IPS-15b (cell line): ENCODE measurements around the gene KCNC1.

Source experiments
- H3K27me3 ChIP-seq: one replicate; pipeline ENCODE4 v1.6.1; 2013; ENCODE audit warnings: low read length; ENCODE audit not compliant: control insufficient read depth, insufficient read depth
- H3K36me3 ChIP-seq: one replicate; pipeline ENCODE4 v1.6.1; 2013; ENCODE audit warnings: low read length; ENCODE audit not compliant: control insufficient read depth, insufficient read depth
- H3K4me1 ChIP-seq: one replicate; pipeline ENCODE4 v1.6.1; 2013; ENCODE audit warnings: mild to moderate bottlenecking, low read length; ENCODE audit not compliant: control insufficient read depth, insufficient read depth
- H3K4me3 ChIP-seq: one replicate; pipeline ENCODE4 v1.5.1; 2013; ENCODE audit warnings: low read depth, low read length
- H3K9ac ChIP-seq: one replicate; pipeline ENCODE4 v1.6.1; 2013; ENCODE audit warnings: low read depth, mild to moderate bottlenecking, low read length
- H3K9me3 ChIP-seq: one replicate; pipeline ENCODE4 v1.6.1; 2013; ENCODE audit warnings: mild to moderate bottlenecking, low read length; ENCODE audit not compliant: control insufficient read depth, insufficient read depth

Gene KCNC1

DNA sequence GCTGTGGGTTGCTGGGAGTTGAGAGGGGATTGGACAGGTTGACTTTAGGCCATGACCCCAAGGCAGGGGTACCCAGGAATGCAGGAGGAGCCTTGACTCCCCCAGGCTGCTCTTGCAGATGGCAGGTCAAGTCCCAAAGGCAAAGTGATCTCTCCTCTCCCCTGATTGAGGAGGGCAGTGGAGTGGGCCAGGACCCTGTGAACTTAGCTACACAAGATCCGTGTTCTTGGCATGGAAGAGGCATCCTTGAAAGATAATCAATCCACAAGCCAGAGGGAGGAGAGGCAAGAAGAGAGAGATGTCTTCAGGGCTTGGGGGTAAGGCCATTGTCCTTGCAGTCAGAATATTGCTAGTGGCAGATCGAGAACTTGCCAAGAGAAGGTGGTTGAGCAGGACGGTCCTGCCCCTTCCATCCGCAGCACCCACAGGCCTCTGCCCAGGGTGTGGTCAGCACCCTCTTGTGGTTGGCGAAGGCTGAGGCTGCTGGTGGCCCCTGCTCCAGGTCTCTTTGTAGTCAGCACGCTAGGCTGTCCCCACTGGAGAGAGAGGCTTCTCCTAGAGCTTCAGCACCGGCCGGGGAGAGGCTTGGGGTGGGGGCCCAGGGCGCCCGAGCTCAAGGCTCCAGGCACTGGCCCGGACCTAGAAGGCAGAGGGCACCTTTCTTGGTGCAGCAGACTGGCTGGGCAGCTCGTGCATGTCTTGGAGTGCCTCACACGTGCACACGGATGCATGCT, 45.4 kb downstream of the KCNC1 start:
- no peaks in the 10 kb centered on the region for H3K27me3 ChIP-seq
- no peak overlapping the region for H3K9ac ChIP-seq
- H3K4me1 ChIP-seq: no peaks in the 10 kb centered on the region
- H3K36me3 ChIP-seq: no peaks in the 10 kb centered on the region
- no peaks in the 10 kb centered on the region for H3K9me3 ChIP-seq
- no peak overlapping the region for H3K4me3 ChIP-seq

DNA sequence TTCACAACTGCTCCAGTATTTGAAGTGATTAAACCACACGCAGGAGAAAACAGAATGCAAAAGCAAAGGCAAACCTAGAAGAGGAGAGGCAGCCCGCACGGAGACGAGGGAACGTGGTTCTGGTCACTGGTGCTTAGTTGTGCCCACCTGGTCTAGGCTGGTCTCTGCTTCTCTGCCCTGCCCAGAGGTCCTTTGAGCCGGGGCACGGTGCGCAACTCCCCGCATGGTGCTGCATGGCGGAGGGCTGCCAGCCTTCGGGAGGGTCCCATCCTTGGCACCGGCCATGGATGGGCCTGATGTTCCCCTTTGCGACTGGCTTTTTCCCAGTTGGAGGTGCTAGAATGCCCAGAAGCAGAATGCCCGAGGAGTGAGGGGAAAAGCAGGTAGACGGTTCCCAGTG, 46.1 kb downstream of the KCNC1 start:
- Histone ChIP-seq H3K27me3 (no peaks in the 10 kb centered on the region), H3K36me3 (no peaks in the 10 kb centered on the region), H3K9ac (no peak overlapping the region), H3K4me3 (no peak overlapping the region), H3K4me1 (no peaks in the 10 kb centered on the region), H3K9me3 (no peaks in the 10 kb centered on the region)

DNA sequence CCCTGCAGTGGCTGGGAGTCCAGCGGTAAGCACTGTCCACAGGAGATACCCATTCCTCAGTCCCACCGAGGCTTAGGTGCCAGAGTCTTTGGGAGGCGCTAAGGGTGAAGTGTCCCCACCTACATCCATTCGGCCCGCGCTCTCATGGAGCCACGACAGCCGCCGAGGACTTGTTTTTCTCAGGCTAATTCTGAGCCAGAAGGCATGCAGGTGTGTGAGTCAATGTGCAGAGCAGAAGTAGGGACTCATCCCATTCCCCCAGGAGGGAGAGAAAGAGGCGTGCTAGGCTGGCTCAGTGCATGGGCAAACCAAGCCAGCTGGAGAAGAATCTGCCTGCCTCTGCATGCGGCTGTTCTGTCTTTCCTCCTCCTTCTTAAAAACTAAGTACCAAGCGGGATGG, 46.6 kb downstream of the KCNC1 start:
- Histone ChIP-seq H3K36me3 (no peaks in the 10 kb centered on the region), H3K9ac (no peak overlapping the region), H3K9me3 (no peaks in the 10 kb centered on the region), H3K27me3 (no peaks in the 10 kb centered on the region), H3K4me3 (no peak overlapping the region), H3K4me1 (no peaks in the 10 kb centered on the region)

DNA sequence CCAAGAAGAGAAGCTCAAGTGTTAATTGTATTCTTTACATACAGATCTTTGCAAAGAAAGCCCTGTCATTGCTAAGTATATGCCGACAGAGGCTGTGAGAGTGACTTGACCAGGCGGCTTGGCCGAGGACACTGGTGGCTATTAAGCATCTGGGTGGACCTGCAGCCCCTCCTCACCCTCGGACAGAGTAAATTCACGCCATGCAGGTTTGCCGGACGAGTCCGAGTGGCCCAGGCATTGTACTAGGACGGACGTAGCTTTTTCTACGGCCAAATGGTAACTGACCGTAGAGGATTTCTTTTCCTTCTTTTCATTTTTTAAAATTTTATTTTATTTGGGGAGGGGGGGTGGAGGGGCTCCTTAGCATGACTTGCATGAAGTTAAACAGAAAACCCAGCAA, 47.0 kb downstream of the KCNC1 start:
- H3K9me3 ChIP-seq: no peaks in the 10 kb centered on the region
- no peaks in the 10 kb centered on the region for H3K27me3 ChIP-seq
- no peak overlapping the region for H3K4me3 ChIP-seq
- H3K36me3 ChIP-seq: no peaks in the 10 kb centered on the region
- no peak overlapping the region for H3K9ac ChIP-seq
- H3K4me1 ChIP-seq: no peaks in the 10 kb centered on the region

DNA sequence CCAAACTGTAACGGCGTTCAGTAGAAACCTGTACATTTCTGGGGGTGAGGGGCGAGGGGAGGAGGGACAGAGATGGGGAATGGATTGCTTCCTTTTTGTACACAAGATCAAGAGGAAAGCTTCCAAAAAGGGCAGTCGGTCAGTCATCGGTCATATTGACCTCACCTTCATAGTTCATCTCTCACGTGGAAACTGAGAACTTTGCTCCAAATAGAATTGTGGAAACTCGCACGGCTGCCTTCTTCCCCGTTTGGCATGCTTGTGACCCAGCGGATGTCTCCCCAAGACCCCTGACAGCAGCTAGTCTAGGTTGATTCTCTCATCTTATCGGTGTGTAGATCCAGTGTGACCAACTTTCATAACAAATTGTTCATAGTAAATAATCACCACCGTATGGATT, 47.6 kb downstream of the KCNC1 start:
- no peaks in the 10 kb centered on the region for H3K4me1 ChIP-seq
- H3K9me3 ChIP-seq: no peaks in the 10 kb centered on the region
- H3K4me3 ChIP-seq: no peak overlapping the region
- no peaks in the 10 kb centered on the region for H3K27me3 ChIP-seq
- no peaks in the 10 kb centered on the region for H3K36me3 ChIP-seq
- no peak overlapping the region for H3K9ac ChIP-seq

DNA sequence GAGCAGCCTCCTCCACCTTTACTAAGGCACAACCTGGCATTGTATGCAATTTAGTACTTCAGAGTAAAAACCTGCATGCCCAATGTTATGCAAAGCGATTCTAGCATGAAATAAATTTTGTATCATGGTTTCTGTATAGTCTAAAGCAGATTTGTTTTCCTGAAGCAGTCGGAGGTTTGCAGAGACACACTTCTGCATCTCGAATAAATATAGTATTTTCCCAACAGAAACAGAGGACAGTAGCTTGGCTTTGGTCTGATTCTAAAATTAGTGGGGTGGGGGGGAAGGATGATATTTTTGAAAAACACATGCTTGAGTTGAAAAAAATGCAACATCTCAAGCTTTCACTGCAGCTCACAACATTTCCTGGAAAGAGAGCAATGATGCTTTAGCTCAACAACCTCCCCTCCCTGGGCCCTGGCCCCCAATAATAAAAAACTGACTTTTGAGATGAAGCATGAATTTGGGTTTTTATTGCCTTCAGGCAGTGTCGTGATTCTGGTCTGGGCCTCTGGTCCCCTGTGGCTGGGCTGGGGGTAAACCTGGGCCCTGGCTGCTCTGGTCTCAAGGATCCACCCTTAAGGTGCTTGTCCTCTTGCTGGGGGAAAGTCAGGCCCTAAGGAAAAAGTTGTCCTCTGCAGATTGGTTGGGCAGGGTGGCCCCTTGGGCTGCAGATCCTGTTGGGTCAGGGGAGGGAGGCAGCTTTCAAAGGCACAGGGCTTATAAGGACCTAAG, 48.2 kb downstream of the KCNC1 start:
- H3K4me3 ChIP-seq: no peak overlapping the region
- H3K36me3 ChIP-seq: no peaks in the 10 kb centered on the region
- H3K27me3 ChIP-seq: no peaks in the 10 kb centered on the region
- H3K4me1 ChIP-seq: no peaks in the 10 kb centered on the region
- H3K9ac ChIP-seq: no peak overlapping the region
- H3K9me3 ChIP-seq: no peaks in the 10 kb centered on the region

DNA sequence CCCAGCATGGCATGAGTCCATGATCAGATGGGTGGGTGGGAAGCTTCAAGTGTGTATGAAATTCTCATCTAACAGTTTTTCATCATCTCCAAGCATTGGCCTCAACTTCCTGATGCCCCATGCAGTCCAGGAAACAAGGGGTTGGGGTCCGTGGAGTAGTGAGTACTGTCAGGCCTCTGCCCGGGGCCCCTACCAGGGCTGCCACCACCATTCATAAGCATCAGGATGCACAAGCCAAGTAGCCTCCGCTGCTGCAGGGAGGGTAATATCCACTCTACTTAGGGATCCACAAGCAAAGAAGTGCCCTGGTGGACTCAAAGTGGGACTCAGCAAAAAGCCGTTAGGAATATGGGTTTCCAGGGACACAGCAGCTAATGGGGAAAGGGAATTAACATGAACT, 49.3 kb downstream of the KCNC1 start:
- no peak overlapping the region for H3K9ac ChIP-seq
- no peaks in the 10 kb centered on the region for H3K27me3 ChIP-seq
- H3K9me3 ChIP-seq: no peaks in the 10 kb centered on the region
- no peaks in the 10 kb centered on the region for H3K4me1 ChIP-seq
- H3K36me3 ChIP-seq: no peaks in the 10 kb centered on the region
- H3K4me3 ChIP-seq: no peak overlapping the region

DNA sequence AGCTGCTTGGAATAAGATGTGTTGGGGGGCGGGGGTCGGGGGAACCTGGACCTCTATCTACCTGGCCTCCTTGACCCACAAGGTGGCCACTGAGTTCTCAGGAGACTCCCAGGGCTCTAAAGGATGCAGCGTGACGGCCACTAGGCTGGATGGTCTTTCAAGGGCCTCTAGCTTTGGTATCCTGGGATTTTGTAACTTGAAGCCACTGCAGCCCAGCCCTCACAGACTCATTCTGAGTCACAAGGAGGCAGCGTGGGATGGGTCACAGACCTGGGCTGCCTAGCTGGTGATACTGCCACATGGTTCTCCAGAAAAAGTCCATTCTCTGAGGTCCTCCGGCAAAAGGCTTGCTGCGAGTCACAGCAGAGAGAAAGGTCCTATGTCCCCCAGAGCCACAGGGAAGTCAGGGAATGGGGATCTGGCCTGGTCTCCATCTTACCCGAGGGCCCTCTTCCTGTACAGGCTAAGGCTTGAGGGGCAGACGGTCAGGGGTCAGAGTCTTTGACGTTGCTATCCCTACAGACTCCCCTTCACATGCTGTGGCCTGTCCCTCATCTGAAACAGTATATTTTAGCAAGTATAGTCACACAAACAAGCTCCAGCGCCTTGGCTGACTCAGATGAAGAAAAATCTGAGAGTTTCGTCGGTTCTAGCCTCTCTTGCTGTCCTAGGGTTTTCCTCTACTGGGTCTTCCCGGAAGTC, 52.4 kb downstream of the KCNC1 start:
- no peaks in the 10 kb centered on the region for H3K9me3 ChIP-seq
- H3K4me1 ChIP-seq: no peaks in the 10 kb centered on the region
- no peak overlapping the region for H3K4me3 ChIP-seq
- no peak overlapping the region for H3K9ac ChIP-seq
- no peaks in the 10 kb centered on the region for H3K27me3 ChIP-seq
- H3K36me3 ChIP-seq: no peaks in the 10 kb centered on the region

DNA sequence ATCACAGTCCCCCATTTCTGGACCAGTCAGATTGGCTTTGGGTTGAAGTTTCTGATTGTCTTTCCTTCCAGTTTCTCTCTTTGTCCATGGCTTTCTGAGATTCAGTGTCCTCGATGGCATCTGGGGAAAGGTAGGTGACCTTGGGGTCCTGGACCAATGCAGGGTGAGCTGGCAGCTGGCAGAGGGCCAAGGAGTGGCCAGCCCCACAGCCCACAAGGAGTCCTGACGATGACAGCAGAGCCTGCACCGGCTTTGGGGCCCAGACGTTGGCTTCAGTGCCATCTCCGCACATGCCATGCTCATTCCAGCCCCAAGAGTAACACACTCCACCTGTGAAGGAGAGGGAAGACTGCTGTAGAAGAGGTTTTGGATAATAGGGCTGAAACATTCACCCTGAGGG, 53.5 kb downstream of the KCNC1 start:
- H3K4me3 ChIP-seq: no peak overlapping the region
- no peaks in the 10 kb centered on the region for H3K27me3 ChIP-seq
- no peaks in the 10 kb centered on the region for H3K36me3 ChIP-seq
- H3K9me3 ChIP-seq: no peaks in the 10 kb centered on the region
- no peaks in the 10 kb centered on the region for H3K4me1 ChIP-seq
- H3K9ac ChIP-seq: no peak overlapping the region

DNA sequence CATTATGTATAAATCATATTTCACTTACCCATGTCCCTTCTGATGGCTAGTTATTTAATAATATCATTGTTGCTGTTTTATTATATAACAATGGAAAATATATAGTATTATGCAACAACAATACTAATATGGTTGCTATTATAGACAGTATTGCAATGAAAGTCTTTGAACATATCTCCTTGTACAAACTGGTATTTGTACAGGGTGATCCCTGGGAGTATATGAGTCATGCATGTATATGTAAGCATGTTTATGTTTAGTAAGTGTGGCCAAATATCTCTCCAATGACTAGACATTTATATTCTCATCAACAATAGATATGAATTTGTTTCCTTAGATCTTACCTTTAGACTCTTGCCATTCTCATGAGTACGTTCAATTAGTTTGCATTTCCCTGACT, 55.9 kb downstream of the KCNC1 start:
- no peaks in the 10 kb centered on the region for H3K36me3 ChIP-seq
- no peaks in the 10 kb centered on the region for H3K27me3 ChIP-seq
- H3K4me1 ChIP-seq: no peaks in the 10 kb centered on the region
- H3K9me3 ChIP-seq: no peaks in the 10 kb centered on the region
- no peak overlapping the region for H3K4me3 ChIP-seq
- H3K9ac ChIP-seq: no peak overlapping the region

DNA sequence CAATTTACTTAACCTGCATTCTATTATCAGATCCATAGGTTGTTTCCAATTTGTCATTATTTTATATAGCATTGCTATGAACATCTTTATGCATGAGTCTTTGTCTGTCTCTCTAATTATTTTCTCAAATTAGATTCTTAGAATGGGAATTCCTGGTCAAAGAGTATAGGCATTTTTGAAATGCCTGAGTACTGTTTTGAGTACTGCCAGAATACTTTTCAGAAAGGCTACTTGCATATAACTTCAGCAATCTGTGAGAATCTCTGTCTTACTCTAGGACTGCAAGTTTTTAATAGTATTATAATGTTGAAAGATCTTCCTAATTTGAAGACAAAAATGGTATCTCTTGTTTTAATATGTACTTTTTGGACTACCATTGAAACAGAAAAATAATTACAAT, 56.6 kb downstream of the KCNC1 start:
- no peak overlapping the region for H3K4me3 ChIP-seq
- no peak overlapping the region for H3K9ac ChIP-seq
- no peaks in the 10 kb centered on the region for H3K36me3 ChIP-seq
- no peaks in the 10 kb centered on the region for H3K27me3 ChIP-seq
- H3K4me1 ChIP-seq: no peaks in the 10 kb centered on the region
- H3K9me3 ChIP-seq: no peaks in the 10 kb centered on the region

DNA sequence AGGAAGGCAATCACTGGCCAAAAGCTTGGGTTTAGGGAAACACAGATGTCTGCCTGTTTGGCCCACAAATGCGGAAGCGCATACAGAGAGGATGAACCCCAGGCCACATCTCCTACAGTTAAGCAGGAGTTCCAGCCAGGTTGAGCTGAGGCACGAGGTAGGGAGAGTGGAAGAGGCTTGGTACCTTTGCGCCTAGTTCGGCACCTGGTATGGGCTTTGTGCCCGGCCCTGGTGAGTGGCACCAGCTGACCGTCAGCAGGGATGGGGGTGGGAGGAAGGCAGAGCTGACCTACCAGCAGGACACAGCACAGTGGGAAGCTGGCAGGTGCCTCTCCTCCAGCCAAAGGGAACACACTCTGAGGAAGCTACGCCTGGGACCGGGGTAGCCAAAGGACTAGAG, 57.6 kb downstream of the KCNC1 start:
- H3K27me3 ChIP-seq: no peaks in the 10 kb centered on the region
- H3K4me1 ChIP-seq: no peaks in the 10 kb centered on the region
- no peak overlapping the region for H3K4me3 ChIP-seq
- no peaks in the 10 kb centered on the region for H3K36me3 ChIP-seq
- no peaks in the 10 kb centered on the region for H3K9me3 ChIP-seq
- no peak overlapping the region for H3K9ac ChIP-seq
